Bronchus fibroblast of lung (primary cell): ENCODE measurements around the gene SLC30A5. TPM values are rescaled to one million over a fixed set of nuclear protein-coding genes. Genes with fewer than 3 reads are reported as not detected.

Experiments
- total RNA-seq: library from RNA; depleted of rRNA; stranded (reverse); fragments of >200 nt; gene quantifications from 2 replicates; pipeline ENCODE4 v1.2.3, GENCODE V29; 2015

Gene SLC30A5
- total RNA-seq, result 35.7 and 40.3 TPM in 2 replicates

DNA sequence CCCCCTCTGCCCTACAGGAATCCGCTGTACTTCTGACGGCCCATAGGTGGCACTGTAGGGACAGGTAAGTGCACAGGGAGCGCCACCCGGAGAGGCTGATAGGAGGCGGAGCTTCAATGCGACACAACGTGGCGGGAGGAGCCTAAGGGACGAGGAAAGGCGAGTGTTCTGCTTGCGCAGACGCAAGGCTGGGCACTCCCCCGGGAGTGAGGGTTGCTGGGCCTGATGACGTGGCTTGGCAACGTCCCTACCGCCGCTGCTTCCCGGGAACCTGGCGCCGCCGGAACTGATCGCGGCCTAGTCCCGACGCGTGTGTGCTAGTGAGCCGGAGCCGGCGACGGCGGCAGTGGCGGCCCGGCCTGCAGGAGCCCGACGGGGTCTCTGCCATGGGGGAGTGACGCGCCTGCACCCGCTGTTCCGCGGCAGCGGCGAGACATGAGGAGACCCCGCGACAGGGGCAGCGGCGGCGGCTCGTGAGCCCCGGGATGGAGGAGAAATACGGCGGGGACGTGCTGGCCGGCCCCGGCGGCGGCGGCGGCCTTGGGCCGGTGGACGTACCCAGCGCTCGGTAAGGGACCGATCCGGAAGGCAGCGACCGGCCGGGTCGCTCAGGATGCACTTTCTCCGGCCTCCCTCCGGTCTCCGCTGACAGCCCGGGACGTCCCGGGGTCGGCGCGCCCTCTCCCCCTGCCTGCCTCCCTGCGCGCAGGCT, at the start of gene SLC30A5:
SLC30A5 (plus strand) TSS at position 244 of the 712 bp plus-strand sequence; CDS start at position 486, 242 bp downstream.

DNA sequence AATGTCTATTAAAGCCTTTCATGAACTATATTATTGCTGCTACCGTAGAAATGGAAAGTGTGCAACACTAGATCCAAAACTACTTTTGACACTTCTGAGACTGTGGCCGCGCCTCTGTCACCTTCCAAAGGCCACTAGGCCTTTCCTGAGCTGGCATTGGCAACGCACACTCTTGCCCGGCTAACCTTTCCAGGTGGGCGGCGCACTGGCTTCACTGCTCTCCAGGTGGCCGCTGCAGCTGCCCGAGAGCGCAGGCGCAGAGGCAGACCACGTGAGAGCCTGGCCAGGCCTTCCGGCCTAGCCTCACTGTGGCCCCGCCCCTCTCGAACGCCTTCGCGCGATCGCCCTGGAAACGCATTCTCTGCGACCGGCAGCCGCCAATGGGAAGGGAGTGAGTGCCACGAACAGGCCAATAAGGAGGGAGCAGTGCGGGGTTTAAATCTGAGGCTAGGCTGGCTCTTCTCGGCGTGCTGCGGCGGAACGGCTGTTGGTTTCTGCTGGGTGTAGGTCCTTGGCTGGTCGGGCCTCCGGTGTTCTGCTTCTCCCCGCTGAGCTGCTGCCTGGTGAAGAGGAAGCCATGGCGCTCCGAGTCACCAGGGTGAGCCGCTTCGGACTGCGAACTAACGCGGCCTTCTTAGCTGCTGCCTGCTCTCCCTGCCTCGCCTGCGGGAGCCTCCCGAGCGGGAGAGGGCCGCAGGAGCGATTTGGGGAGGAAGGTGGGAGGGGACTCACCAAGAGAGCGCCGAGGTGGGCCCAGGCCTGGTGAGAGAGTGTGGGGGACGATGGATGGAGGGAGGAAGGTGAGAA, 73.1 kb downstream of the SLC30A5 start, which contains the start of gene CCNB1:
CCNB1 (plus strand) TSS at position 465 of the 807 bp plus-strand sequence; CDS start at position 578, 113 bp downstream.

Other genes starting within 250 kb of the SLC30A5 start
- 276 and 294 TPM in 2 replicates for gene CCNB1, start 73.1 kb downstream of the SLC30A5 start, total RNA-seq
- 35.8 and 44.7 TPM in 2 replicates for gene CENPH, start 95.6 kb downstream of the SLC30A5 start, total RNA-seq
- 34.5 and 35.3 TPM in 2 replicates for gene CDK7, start 140.9 kb downstream of the SLC30A5 start, total RNA-seq
- gene CCDC125, start 238.8 kb downstream of the SLC30A5 start, total RNA-seq, result 1.5 and 2.2 TPM in 2 replicates